GM18870 (cell line): ENCODE data around the gene STAM2.
"Not testable (repeated sequence)": the region's sequence is repeated elsewhere in the genome, so short reads cannot be mapped to it uniquely, and the experiment has no call there.

Experiments used
- ATAC-seq: cut with Tn5 transposase; IDR thresholded peaks from one replicate; pipeline ENCODE4 v1.9.1; 2021; ENCODE audit warnings: moderate library complexity; ENCODE audit not compliant: unreplicated experiment

Gene STAM2

DNA sequence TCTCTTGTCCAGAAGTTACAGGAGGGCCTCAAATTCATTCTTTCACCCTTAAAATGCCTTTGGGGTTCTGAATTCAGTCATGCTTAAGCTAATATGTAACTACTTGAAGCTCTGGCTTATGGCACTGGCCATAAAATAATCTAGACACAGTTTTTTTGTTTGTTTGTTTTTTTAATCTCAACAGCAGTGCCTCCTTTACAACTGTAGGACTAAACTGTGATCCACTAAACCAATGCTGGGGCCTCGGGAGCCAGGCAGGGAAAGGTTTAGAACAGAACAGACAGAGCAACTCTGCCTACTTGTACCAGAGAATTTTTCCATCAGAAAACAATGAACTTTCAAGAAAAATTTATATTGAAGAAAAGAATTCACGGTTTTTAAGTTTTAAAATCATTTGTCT, 1.7 kb downstream of the STAM2 start:
- no peak for ATAC-seq

- not testable (repeated sequence) for ATAC-seq
Measured at GRCh38 chr2:152172201-152172785, 3.3 kb downstream of the STAM2 start.

DNA sequence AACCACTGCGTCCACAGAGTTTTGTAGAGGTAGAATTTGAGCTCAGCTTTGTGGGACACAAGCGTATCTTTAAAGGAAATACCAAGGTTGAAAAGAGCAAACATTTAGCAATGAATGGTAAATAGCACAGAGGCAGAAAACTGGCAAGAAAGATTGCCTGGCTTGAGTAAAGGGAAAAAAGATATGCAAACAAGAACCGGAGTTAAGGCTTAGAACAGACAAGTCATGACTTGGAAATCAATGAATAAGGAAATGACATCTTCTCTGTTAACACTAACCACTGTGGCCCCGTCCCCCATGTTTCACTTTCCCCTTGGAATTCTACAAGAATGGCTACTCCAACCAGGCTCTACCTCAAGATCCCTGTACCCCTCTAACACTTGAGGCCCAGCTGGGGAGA, 3.8 kb downstream of the STAM2 start:
- ATAC-seq = no peak

DNA sequence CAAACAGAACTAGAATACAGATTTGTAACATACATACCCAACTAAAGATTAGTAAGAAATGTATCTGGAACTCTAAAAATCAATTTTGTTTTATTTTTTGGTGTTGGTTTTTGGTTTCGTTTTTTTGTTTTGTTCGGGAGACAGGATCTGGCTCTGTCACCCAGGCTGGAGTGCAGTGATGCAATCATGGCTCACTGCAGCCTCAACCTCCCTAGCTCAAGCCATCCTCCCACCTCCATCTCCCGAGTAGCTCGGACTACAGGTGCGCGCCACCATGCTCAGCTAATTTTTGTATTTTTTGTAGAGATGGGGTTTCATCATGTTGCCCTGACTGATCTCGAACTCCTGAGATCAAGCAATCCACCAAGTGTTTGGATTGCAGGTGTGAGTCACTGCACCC, 6.4 kb downstream of the STAM2 start:
- ATAC-seq = not testable (repeated sequence)

DNA sequence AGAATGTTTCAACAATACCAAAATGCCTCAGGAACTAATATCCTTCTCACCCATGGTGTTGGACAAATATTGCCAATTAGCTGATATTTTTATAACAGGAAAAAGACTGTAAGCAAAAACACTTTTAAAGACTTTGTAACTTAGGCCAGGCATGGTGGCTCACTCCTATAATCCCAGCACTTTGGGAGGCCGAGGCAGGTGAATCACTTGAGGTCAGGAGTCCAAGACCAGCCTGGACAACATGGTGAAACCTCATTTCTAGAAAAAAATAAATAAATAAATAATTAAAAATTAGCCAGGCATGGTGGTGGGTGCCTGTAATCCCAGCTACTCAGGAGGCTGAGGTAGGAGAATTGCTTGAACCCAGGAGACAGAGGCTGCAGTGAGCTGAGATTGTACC, 8.1 kb downstream of the STAM2 start:
- ATAC-seq = not testable (repeated sequence)

- ATAC-seq = peak; percentile 9
Measured at GRCh38 chr2:152167065-152167464, 8.5 kb downstream of the STAM2 start.

DNA sequence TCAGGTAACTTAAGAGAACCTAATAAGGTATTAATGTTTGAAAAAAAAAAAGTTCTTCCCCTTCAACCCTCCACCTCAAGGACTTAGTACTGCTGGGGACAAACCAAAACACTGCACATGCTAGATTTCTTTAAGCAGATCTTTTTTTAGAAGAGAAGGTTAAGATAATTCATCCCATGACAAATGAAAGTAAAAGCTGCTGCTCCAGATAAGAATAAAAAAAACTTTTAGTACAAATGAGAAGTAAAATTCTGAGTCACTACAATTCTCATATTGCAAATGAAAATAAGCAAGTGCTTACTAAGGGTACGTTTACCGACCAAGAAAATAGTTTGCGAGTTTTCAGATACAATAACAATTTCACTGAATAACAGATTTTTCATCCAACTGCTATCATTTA, 8.9 kb downstream of the STAM2 start:
- peak; percentile 85 for ATAC-seq

DNA sequence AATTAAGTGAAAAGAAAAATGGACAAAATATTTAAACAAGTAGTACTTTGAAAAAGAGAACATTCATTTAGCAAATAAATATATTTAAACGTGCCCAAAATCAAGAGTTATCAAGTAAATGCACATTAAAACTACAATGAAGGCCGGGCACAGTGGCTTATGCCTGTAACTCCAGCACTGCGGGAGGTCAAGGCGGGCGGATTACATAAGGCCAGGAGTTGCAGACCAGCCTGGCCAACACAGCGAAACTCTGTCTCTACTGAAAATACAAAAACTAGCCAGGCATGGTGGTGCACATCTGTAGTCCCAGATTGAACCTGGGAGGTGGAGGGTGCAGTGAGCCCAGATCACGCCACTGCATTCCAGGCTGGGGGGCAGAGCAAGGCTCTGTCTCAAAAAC, 9.8 kb downstream of the STAM2 start:
- no peak for ATAC-seq

GRCh38 chr2:152165306-152165705, 10.3 kb downstream of the STAM2 start:
- no peak for ATAC-seq

DNA sequence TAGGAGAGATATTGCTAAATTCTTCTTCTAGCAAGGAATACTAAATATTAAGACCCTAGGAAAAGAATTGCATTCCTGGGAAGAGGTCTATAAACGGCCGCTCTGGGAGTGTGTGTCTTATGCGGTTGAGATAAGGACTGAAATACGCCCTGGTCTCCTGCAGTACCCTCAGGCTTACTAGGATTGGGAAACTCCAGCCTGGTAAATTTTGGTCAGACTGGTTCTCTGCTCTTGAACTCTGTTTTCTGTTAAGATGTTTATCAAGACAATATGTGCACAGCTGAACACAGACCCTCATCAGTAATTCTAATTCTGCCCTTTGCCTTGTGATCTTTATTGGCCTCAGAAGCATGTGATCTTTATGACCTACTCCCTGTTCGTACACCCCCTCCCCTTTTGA, 11.9 kb downstream of the STAM2 start:
- ATAC-seq = not testable (repeated sequence)

DNA sequence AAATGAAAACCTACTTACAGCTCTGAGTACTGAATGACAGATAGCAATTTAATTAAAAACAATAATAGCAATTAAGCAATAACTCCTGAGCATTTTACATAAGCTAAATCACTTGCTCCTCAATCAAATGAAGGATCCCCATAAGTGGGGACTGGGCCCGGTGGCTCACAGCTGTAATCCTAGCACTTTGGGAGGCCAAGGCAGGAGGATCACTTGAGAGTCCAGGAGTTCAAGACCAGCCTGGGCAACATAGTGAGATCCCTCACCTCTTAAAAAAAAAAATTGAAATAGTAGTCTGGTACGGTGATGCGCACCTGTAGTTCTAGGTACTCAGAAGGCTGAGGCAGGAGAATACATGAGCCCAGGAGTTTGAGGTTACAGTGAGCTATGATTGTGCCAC, 13.4 kb downstream of the STAM2 start:
- no peak for ATAC-seq

DNA sequence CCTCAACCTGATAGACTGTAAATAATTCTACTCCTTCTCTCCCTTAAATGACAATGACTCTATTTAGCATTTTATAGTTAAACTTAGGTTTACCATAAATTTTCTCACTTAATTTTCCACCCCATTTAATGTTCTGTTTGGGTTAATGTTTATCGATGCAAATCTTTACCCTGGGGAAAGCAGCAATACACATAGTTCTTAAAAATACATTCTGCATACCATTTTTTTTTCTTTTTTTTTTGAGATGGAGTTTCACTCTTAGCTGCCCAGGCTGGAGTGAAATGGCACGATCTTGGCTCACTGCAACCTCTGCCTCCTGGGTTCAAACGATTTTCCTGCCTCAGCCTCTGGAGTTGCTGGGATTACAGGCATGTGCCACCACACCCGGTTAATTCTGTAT, 14.0 kb downstream of the STAM2 start:
- ATAC-seq = peak; percentile 57

- not testable (repeated sequence) for ATAC-seq
Measured at GRCh38 chr2:152160378-152160777, 15.2 kb downstream of the STAM2 start.

DNA sequence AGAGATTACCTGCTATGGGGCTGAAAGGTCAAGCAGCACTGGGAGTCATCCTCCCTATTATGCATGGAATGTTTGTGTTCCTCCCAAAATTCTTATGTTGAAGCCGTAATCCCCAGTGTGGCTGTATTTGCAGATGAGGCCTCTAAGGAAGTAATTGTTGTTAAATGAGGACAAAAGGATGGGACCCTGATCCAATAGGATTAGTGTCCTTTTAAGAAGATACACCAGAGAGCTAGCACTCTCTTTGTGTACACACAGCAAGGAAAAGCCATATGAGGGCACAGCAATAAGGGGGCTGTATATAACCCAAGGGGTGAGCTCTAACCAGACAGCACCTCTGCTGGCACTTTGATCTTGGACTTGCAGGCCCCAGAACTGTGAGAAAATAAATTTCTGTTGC, 18.3 kb downstream of the STAM2 start:
- no peak for ATAC-seq

DNA sequence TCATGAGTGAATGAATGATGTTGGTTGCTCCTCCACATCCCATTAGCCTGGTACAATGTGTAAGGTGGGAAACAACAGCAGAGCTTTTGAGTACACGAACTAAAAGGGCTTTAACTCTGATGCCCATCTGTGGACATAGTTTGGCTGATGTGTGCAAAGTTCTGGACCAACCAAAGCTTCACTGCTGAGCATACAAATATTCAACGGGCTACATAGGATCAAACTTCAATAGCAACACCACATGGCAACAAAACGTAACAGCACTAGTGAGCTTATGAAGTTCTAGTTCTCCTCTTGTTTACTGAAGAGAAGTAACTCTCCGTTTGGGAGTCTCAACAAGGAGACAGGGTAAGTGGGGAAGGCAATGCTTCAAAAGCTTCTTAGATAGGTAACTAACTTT, 20.4 kb downstream of the STAM2 start:
- ATAC-seq = no peak

DNA sequence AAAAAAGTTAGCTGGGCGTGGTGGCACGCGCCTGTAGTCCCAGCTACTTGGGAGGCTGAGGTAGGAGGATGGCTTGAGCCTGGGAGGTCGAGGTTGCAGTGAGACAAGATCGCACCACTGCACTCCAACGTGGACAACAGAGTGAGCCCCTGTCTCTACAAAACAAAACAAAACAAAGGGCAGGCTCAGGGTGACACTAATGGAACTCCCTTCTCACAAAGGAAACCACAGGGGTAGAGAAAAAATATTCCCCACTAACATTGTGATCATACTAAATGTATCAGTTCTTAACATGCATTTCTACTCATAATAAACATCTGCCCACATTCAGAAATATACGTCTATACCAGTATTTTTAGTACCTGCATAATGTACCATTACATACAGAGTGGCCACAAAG, 21.1 kb downstream of the STAM2 start:
- no peak for ATAC-seq

- peak; percentile 83 for ATAC-seq
Measured at GRCh38 chr2:152134488-152135280, 40.9 kb downstream of the STAM2 start.

DNA sequence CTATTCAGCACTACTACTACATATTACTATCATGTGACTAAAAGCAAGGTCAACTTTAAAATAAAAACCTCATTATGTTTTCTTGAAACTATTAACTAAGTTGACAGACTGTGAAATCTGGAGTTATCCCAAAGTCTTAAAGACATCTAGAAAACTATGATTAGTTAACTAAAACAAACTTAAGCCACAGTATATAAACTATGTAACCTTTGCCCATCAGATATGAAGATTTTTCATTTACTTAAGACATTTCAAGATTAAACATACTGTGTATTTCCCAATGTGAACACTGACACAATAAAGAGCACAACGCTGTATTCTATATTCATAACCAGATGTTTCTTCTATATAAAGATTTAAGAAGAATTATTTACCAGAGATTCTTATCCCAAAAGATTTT, 43.3 kb downstream of the STAM2 start:
- no peak for ATAC-seq

- ATAC-seq = no peak
Measured at GRCh38 chr2:152127628-152128027, 47.9 kb downstream of the STAM2 start.

- no peak for ATAC-seq
Measured at GRCh38 chr2:152126664-152127063, 48.9 kb downstream of the STAM2 start.

DNA sequence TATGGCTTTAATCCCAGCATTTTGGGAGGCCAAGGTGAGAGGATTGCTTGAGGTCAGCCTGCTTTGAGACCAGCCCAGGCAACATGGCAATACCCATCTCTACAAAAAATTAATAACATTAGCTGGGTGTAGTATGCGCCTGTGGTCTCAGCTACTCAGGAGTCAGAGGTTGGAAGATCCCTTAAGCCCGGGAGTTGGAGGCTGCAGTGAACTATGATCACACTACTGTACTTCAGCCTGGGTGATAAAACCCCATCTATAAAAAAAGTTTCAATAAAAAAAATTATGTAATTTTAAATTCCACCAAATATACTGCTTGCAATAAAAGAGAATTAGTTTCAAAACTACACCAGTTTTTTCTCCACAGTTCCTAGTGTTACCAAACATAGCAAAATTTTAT, 53.4 kb downstream of the STAM2 start:
- no peak for ATAC-seq

GRCh38 chr2:152120430-152120829, 55.1 kb downstream of the STAM2 start:
- no peak for ATAC-seq

DNA sequence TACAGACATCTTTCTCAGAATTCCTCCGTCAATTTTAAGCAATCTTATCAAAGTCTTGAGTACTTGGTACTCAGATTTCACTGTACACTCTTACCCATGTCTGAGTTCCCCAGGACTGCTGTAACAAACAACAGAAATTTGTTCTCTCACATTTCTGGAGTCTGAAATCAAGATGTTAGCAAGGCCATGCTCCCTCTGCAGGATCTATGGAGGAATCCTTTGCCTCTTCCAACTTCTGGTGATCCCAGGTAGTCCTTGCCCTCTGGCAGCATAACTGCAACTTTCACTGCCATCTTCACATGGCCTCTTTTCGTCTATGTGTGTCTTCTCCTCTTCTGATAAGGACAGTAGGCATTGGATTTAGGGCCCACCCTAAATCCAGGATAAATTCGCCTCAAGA, 59.6 kb downstream of the STAM2 start:
- ATAC-seq = no peak
